Kidney (tissue), 14 donors: ENCODE results near the gene PHF13. TPM values are rescaled to one million over a fixed set of nuclear protein-coding genes. Genes with fewer than 3 reads are reported as not detected.

Experiments used
- DNase-seq, 5 donors: peaks; one replicate each; pipeline ENCODE4 v3.0.0-alpha.2; 2013 to 2020
- FAIRE-seq: peaks from 2 replicates; lab custom pipeline; 2012; peaks lifted over from hg19 to GRCh38; lab: Jason Lieb, UNC
- H3K27ac ChIP-seq, 2 donors: one replicate each; pipeline ENCODE4 v1.7.0; 2013; ENCODE audit warnings: low read depth in 2 of 2, low read length in 2 of 2, inconsistent platforms in 1 of 2
- H3K27me3 ChIP-seq: one replicate; pipeline ENCODE4 v1.7.1; 2013; ENCODE audit warnings: low read length, inconsistent platforms; ENCODE audit not compliant: control insufficient read depth, insufficient read depth
- H3K36me3 ChIP-seq, 3 donors: one replicate each; pipeline versions ENCODE4 v1.7.0 to v1.7.1; 2013; ENCODE audit warnings: low read length in 3 of 3, control low read depth in 1 of 3, inconsistent platforms in 1 of 3; ENCODE audit not compliant: insufficient read depth in 3 of 3, control insufficient read depth in 2 of 3
- H3K4me1 ChIP-seq, 3 donors: one replicate each; pipeline versions ENCODE4 v1.7.0 to v1.7.1; 2013; ENCODE audit warnings: low read length in 3 of 3, inconsistent platforms in 1 of 3, low read depth in 1 of 3; ENCODE audit not compliant: control insufficient read depth in 2 of 3, insufficient read depth in 2 of 3
- H3K4me3 ChIP-seq, 3 donors: one replicate each; pipeline versions ENCODE4 v1.7.0 to v1.8.1; 2013; ENCODE audit warnings: low read length in 3 of 3, control low read depth in 1 of 3, inconsistent platforms in 1 of 3
- H3K9ac ChIP-seq, 3 donors: one replicate each; pipeline versions ENCODE4 v1.7.0 to v1.7.1; 2013; ENCODE audit warnings: low read length in 3 of 3, control low read depth in 1 of 3, inconsistent platforms in 1 of 3
- H3K9me3 ChIP-seq, 3 donors: one replicate each; pipeline versions ENCODE4 v1.7.0 to v1.7.1; 2013; ENCODE audit warnings: low read length in 3 of 3, control low read depth in 1 of 3, inconsistent platforms in 1 of 3; ENCODE audit not compliant: control insufficient read depth in 2 of 3, insufficient read depth in 1 of 3
- intact Hi-C: fragments of 100-400 bp; cut with DNase I; formaldehyde crosslinking; loops from one replicate; pipeline ENCODE4 v1.11.1; 2022
- polyA plus RNA-seq: library from polyadenylated mRNA; stranded (reverse); fragments of 350-450 nt; fragmentation: Illumina TruSeq; extraction: RNeasy Lipid Tissue Mini Kit (QIAGEN cat#74804); gene quantifications from one replicate; pipeline ENCODE4 v1.2.3, GENCODE V29; 2014; ENCODE audit warnings: low read depth, low replicate concordance; ENCODE audit not compliant: insufficient read depth
- total RNA-seq: library from RNA; stranded (reverse); fragmentation: NEBNext Ultra II Directional; extraction: Animal tissue kit (Norgen Biotek cat#: 25700); gene quantifications from one replicate; pipeline ENCODE4 v1.2.1, GENCODE V29; 2021
- TF ChIP-seq, protein P1 (sequence below): IDR thresholded peaks from 3 replicates; pipeline ENCODE4 v1.5.1; 2012; ENCODE audit warnings: mild to moderate bottlenecking, moderate library complexity, borderline replicate concordance; ENCODE audit not compliant: insufficient read depth; ENCODE audit errors: extremely low read depth
- donor health status: control.
- donor health status: control.
- donor health status: control.
- donor health status: control.
- donor health status: control.
- donor health status: DM: yes; HTN: yes; CAD: no.
- donor health status: Normal renal cell carcinoma (clear cell type).

PHF13 gene
- total and polyA plus RNA-seq, 2 donors from 2014 or later, result 6.0 to 11.0 TPM

- Histone ChIP-seq H3K36me3 (peaks cover 4 to 23% (median 14%) of the 10 kb centered on the region in 3 donors), H3K4me1 (peaks cover 0 to 23% (median 4%) of the 10 kb centered on the region in 3 donors), H3K27ac (peak within 1 kb of the TSS; percentile 85 to 88), H3K9me3 (no peaks in the 10 kb centered on the region), H3K9ac (peak within 1 kb of the TSS; percentile 63 to 72 (median 65)), H3K4me3 (peak within 1 kb of the TSS; percentile 78 to 89 (median 79)), H3K27me3 (no peaks in the 10 kb centered on the region)
- peak; percentile 91 to 96 (median 93) for DNase-seq
- FAIRE-seq, result no peak
- intact Hi-C loops, result no loop called here
- TF ChIP-seq, protein P1, sequence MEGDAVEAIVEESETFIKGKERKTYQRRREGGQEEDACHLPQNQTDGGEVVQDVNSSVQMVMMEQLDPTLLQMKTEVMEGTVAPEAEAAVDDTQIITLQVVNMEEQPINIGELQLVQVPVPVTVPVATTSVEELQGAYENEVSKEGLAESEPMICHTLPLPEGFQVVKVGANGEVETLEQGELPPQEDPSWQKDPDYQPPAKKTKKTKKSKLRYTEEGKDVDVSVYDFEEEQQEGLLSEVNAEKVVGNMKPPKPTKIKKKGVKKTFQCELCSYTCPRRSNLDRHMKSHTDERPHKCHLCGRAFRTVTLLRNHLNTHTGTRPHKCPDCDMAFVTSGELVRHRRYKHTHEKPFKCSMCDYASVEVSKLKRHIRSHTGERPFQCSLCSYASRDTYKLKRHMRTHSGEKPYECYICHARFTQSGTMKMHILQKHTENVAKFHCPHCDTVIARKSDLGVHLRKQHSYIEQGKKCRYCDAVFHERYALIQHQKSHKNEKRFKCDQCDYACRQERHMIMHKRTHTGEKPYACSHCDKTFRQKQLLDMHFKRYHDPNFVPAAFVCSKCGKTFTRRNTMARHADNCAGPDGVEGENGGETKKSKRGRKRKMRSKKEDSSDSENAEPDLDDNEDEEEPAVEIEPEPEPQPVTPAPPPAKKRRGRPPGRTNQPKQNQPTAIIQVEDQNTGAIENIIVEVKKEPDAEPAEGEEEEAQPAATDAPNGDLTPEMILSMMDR, result no peak
Observed at GRCh38 chr1:6624710-6625583, 11.4 kb downstream of the PHF13 start, which contains the start of gene THAP3. Gene THAP3 (plus strand): TSS chr1:6624868. CDS start chr1:6625219, 351 bp downstream.

DNA sequence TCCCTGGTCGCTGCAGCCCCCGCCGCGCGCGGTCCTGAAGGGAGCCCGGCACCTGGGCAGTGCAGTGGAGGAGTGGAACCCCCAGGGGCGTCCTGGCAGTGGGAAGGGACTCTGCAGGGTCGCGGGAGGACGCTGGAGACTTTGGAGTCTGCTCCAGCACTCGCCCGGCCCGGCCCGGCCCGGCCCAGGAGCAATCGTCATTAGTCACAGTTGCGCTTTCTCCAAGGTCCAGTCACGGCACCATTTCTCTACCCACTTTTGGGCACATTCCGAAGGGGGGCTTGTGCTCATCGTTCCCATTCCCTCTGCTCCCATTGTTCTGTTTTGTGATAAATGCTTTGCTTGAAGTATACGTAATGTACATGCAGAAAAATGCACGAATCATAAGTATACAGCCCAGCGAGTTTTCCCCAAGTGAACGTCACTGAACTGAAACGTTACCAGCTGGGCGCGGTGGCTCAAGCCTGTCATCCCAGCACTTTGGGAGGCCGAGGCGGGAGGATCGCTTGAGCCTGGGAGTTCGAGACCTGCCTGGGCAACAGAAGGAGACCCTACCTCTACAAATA lies 12.1 kb downstream of the PHF13 start:
- FAIRE-seq (no peak), DNase-seq (peak in 1 of 5 donors; percentile 43)
- peak overlapping the region; percentile 78 to 89 (median 79) for H3K4me3 ChIP-seq
- intact Hi-C loops, result no loop called here
- TF ChIP-seq, protein P1, result no peak
- H3K27ac ChIP-seq, result peak overlapping the region; percentile 67 to 85
- no peaks in the 10 kb centered on the region for H3K9me3 ChIP-seq
- H3K27me3 ChIP-seq, result no peaks in the 10 kb centered on the region
- H3K9ac ChIP-seq, result peak overlapping the region; percentile 63 to 72 (median 65)
- peaks cover 0 to 23% (median 4%) of the 10 kb centered on the region in 3 donors for H3K4me1 ChIP-seq
- H3K36me3 ChIP-seq, result peaks cover 0 to 24% (median 13%) of the 10 kb centered on the region in 3 donors

GRCh38 chr1:6627031-6627430 lies 13.5 kb downstream of the PHF13 start:
- H3K27me3 ChIP-seq, result no peaks in the 10 kb centered on the region
- H3K9ac ChIP-seq, result no peak overlapping the region
- intact Hi-C loops, result no loop called here
- DNase-seq, result no peak
- no peak overlapping the region for H3K27ac ChIP-seq
- peaks cover 0 to 19% (median 4%) of the 10 kb centered on the region in 3 donors for H3K4me1 ChIP-seq
- TF ChIP-seq, protein P1, result no peak
- no peaks in the 10 kb centered on the region for H3K9me3 ChIP-seq
- no peak overlapping the region for H3K4me3 ChIP-seq
- no peak for FAIRE-seq
- peaks cover 0 to 14% (median 9%) of the 10 kb centered on the region in 3 donors for H3K36me3 ChIP-seq
